CD4-positive, alpha-beta T cell (primary cell): ENCODE measurements around the gene GABARAPL2. TPM values are rescaled to one million over a fixed set of nuclear protein-coding genes. Genes with fewer than 3 reads are reported as not detected.
"Not testable (repeated sequence)": the region's sequence is repeated elsewhere in the genome, so short reads cannot be mapped to it uniquely, and the experiment has no call there.

Experiments
- ATAC-seq: fragments of 200-7000 bp; cut with Tn5 transposase; one replicate; pipeline ENCODE4 v1.10.0; 2022; ENCODE audit warnings: mild to moderate bottlenecking; ENCODE audit not compliant: poor library complexity
- CTCF ChIA-PET: fragments of 350-600 bp; sonication (Branson Sonifier 250); formaldehyde crosslinking; loops from one replicate; lab custom pipeline; 2021; ENCODE audit warnings: antibody characterized with exemption, inconsistent platforms; lab: Charles Lee
- POLR2A ChIA-PET: fragments of 350-600 bp; sonication (Branson Sonifier 250); formaldehyde crosslinking; loops from one replicate; lab custom pipeline; 2021; ENCODE audit warnings: antibody characterized with exemption, inconsistent platforms; lab: Charles Lee
- DNase-seq, 14 experiments: peaks; one replicate each; pipeline ENCODE4 v3.0.0-alpha.2; 2013 to 2020; ENCODE audit warnings: mixed read lengths in 2 of 14
- H3K27ac ChIP-seq, 2 donors: one replicate each; pipeline versions ENCODE4 v1.5.1 to v1.7.0; 2013; ENCODE audit warnings: low read length in 2 of 2, low read depth in 1 of 2, mild to moderate bottlenecking in 1 of 2
- H3K27me3 ChIP-seq, 2 experiments: 1 replicate in 1 of 2; 2 replicates in 1 of 2; pipeline versions ENCODE4 v1.6.1 to v1.7.0; 2013; ENCODE audit warnings: low read length in 2 of 2, control low read depth in 1 of 2, mild to moderate bottlenecking in 1 of 2, moderate library complexity in 1 of 2; ENCODE audit not compliant: insufficient read depth in 2 of 2, control insufficient read depth in 1 of 2
- H3K36me3 ChIP-seq: one replicate; pipeline ENCODE4 v1.6.1; 2013; ENCODE audit warnings: low read length, control low read depth; ENCODE audit not compliant: insufficient read depth
- H3K4me1 ChIP-seq: one replicate; pipeline ENCODE4 v1.6.1; 2013; ENCODE audit warnings: low read length, control low read depth; ENCODE audit not compliant: insufficient read depth
- H3K4me3 ChIP-seq: one replicate; pipeline ENCODE4 v1.5.1; 2013; ENCODE audit warnings: mild to moderate bottlenecking, low read length, moderate library complexity
- H3K9me3 ChIP-seq, 2 experiments: 1 replicate in 1 of 2; 2 replicates in 1 of 2; pipeline versions ENCODE4 v1.6.1 to v1.7.0; 2013; ENCODE audit warnings: low read length in 2 of 2, mild to moderate bottlenecking in 2 of 2, control low read depth in 1 of 2, moderate library complexity in 1 of 2; ENCODE audit not compliant: control insufficient read depth in 1 of 2, insufficient read depth in 1 of 2
- H3K27ac Mint-ChIP-seq: one replicate; pipeline ENCODE4 v1.8.0; 2020; ENCODE audit warnings: mixed read lengths
- H3K27me3 Mint-ChIP-seq: one replicate; pipeline ENCODE4 v1.8.0; 2021; ENCODE audit warnings: mixed read lengths
- H3K36me3 Mint-ChIP-seq: one replicate; pipeline ENCODE4 v1.8.0; 2021; ENCODE audit warnings: low read depth, mixed read lengths
- H3K4me1 Mint-ChIP-seq: one replicate; pipeline ENCODE4 v1.8.0; 2021; ENCODE audit warnings: low read depth, mixed read lengths
- H3K4me3 Mint-ChIP-seq: one replicate; pipeline ENCODE4 v1.8.0; 2020; ENCODE audit warnings: mild to moderate bottlenecking, mixed read lengths
- H3K9me3 Mint-ChIP-seq: one replicate; pipeline ENCODE4 v1.8.0; 2020; ENCODE audit warnings: mixed read lengths
- intact Hi-C, 2 experiments: fragments of 100-400 bp; cut with DNase I in 1 of 2; cut with micrococcal nuclease in 1 of 2; formaldehyde crosslinking; loops; one replicate each; pipeline versions ENCODE4 v1.15.1 to v1.9.0; 2023 to 2025; cut with DNase I, micrococcal nuclease
- total RNA-seq, 174 experiments: library from RNA in 2 of 174; stranded (reverse) in 2 of 174; gene quantifications; one replicate each; pipeline ENCODE4 v1.2.3 and lab custom pipeline; 2021 to 2026
- TF ChIP-seq, protein P1 (sequence below): fragments of 200-600 bp; IDR thresholded peaks from one replicate; pipeline ENCODE4 v1.8.0; 2022; ENCODE audit warnings: antibody characterized with exemption, mild to moderate bottlenecking

GABARAPL2 gene
- total RNA-seq, 2 experiments from 2014 or later, result 44.6 to 48.3 TPM

- Mint-ChIP-seq H3K36me3 (no peaks in the 10 kb centered on the region), H3K27ac (no peak overlapping the region), H3K9me3 (no peaks in the 10 kb centered on the region), H3K4me1 (no peaks in the 10 kb centered on the region), H3K4me3 (no peak overlapping the region), H3K27me3 (no peaks in the 10 kb centered on the region)
- intact Hi-C loops, result no loop called here
- no peaks in the 10 kb centered on the region for H3K4me1 ChIP-seq
- ATAC-seq (no peak), DNase-seq (no peak)
- CTCF ChIA-PET, result no interaction called here
- H3K9me3 ChIP-seq, result no peaks in the 10 kb centered on the region
- no peak overlapping the region for H3K27ac ChIP-seq
- H3K36me3 ChIP-seq, result no peaks in the 10 kb centered on the region
- H3K4me3 ChIP-seq, result no peak overlapping the region
- TF ChIP-seq, protein P1, sequence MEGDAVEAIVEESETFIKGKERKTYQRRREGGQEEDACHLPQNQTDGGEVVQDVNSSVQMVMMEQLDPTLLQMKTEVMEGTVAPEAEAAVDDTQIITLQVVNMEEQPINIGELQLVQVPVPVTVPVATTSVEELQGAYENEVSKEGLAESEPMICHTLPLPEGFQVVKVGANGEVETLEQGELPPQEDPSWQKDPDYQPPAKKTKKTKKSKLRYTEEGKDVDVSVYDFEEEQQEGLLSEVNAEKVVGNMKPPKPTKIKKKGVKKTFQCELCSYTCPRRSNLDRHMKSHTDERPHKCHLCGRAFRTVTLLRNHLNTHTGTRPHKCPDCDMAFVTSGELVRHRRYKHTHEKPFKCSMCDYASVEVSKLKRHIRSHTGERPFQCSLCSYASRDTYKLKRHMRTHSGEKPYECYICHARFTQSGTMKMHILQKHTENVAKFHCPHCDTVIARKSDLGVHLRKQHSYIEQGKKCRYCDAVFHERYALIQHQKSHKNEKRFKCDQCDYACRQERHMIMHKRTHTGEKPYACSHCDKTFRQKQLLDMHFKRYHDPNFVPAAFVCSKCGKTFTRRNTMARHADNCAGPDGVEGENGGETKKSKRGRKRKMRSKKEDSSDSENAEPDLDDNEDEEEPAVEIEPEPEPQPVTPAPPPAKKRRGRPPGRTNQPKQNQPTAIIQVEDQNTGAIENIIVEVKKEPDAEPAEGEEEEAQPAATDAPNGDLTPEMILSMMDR, result no peak
- no peaks in the 10 kb centered on the region for H3K27me3 ChIP-seq
- POLR2A ChIA-PET, result no interaction called here
Measured at GRCh38 chr16:75541236-75541635, 24.9 kb upstream of the GABARAPL2 start.

DNA sequence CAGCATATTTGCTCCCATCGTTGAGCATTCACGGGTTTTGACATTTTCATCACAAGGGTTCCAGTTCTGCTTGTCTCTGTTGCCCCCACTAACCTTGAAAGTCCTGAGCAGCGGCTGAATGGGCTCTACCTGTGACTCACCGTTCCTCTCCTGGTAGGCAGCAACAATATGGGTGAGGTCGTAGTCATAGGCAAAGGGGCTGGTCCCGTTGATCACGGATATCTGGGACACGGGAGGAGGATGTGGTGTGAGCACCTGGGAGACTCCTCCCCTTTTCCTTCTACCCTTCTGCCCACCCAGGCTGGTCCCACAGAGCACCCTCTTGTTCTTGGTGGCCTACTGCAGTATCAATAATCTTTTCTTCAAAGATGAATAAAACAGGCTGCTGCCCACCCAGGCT lies 23.7 kb upstream of the GABARAPL2 start:
- H3K9me3 Mint-ChIP-seq, H3K4me1 ChIP-seq, H3K27ac Mint-ChIP-seq, H3K36me3 ChIP-seq, POLR2A ChIA-PET, H3K4me1 Mint-ChIP-seq, DNase-seq, H3K27ac ChIP-seq, intact Hi-C loops, H3K36me3 Mint-ChIP-seq, H3K4me3 Mint-ChIP-seq, CTCF ChIA-PET, H3K27me3 Mint-ChIP-seq, H3K9me3 ChIP-seq, H3K27me3 ChIP-seq, H3K4me3 ChIP-seq, ATAC-seq: not testable (repeated sequence)

DNA sequence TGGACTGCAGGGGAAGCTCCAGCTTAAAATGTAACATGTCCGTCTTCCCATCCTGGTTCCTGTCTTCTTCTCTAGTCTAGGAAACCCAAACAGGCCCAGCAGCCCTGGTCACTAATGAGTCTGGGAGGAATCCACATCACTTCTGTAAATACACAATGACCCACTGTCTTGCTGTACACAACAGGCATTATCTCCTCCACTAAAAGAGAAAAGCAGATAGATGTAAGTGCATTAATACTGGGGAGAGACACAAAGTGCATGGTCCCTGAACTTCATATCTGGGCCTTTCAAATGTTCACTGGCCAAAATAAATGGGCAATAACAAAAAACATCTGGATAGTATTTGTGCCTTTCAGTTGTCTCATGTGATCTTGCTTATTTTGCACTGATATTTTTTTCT lies 20.3 kb upstream of the GABARAPL2 start:
- intact Hi-C loops, H3K4me3 ChIP-seq, H3K27ac Mint-ChIP-seq, H3K9me3 ChIP-seq, H3K4me3 Mint-ChIP-seq, CTCF ChIA-PET, H3K27ac ChIP-seq, DNase-seq, H3K4me1 Mint-ChIP-seq, H3K4me1 ChIP-seq, ATAC-seq, H3K27me3 ChIP-seq, H3K9me3 Mint-ChIP-seq, H3K36me3 Mint-ChIP-seq, H3K36me3 ChIP-seq, H3K27me3 Mint-ChIP-seq: not testable (repeated sequence)
- POLR2A ChIA-PET, result interaction anchor here (0.6 kb wide), 1 partner anchor 342 kb away, joined by 3 read pairs; no protein-coding TSS in a partner anchor

DNA sequence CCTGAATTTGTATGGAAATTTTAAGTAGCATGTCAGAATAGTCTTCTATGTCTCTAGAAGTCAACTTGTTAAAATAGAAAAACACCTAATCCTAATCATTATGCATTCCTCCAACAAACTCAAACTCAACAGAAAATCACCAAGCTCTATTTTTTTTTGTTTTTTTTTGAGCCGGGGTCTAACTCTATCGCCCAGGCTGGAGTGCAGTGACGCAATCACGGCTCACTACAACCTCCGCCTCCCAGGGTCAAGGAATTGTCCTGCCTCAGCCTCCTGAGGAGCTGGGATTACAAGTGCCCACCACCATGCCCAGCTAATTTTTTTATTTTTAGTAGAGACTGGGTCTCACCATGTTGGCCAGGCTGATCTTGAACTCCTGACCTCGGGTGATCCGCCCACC lies 19.9 kb upstream of the GABARAPL2 start:
- Histone ChIP-seq H3K36me3 (no peaks in the 10 kb centered on the region), H3K27me3 (no peaks in the 10 kb centered on the region), H3K27ac (no peak overlapping the region), H3K4me1 (peaks cover 6% of the 10 kb centered on the region), H3K9me3 (no peaks in the 10 kb centered on the region), H3K4me3 (no peak overlapping the region)
- TF ChIP-seq, protein P1, result no peak
- H3K4me3 Mint-ChIP-seq, result no peak overlapping the region
- no peaks in the 10 kb centered on the region for H3K36me3 Mint-ChIP-seq
- DNase-seq, result no peak
- no peak for ATAC-seq
- intact Hi-C loops, result no loop called here
- no peaks in the 10 kb centered on the region for H3K9me3 Mint-ChIP-seq
- no peaks in the 10 kb centered on the region for H3K27me3 Mint-ChIP-seq
- H3K4me1 Mint-ChIP-seq, result no peaks in the 10 kb centered on the region
- ChIA-PET POLR2A (interaction anchor here (0.6 kb wide), 1 partner anchor 342 kb away, joined by 3 read pairs; no protein-coding TSS in a partner anchor), CTCF (no interaction called here)
- H3K27ac Mint-ChIP-seq, result no peak overlapping the region

DNA sequence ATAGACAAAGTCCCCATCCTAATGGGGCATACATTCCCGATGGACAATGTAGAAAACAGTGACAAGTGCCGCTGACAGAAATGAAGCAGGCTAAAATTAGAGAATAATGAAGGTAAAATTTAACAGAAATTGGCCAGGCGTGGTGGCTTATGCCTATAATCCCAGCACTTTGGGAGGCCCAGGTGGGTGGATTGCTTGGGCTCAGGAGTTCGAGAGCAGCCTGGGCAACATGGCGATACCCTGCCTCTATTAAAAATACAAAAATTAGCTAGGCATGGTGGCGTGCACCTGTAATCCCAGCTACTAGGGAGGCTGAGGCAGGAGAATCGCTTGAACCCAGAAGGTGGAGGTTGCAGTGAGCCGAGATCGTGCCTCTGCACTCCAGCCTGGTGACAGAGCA lies 17.7 kb upstream of the GABARAPL2 start:
- H3K27ac Mint-ChIP-seq, DNase-seq, intact Hi-C loops, H3K27me3 Mint-ChIP-seq, H3K27ac ChIP-seq, H3K36me3 ChIP-seq, H3K27me3 ChIP-seq, H3K36me3 Mint-ChIP-seq, H3K4me1 ChIP-seq, H3K9me3 Mint-ChIP-seq, ATAC-seq, H3K4me3 ChIP-seq, H3K4me3 Mint-ChIP-seq, H3K9me3 ChIP-seq, H3K4me1 Mint-ChIP-seq: not testable (repeated sequence)
- POLR2A ChIA-PET, result interaction anchor here (0.6 kb wide), 1 partner anchor 18 kb away, joined by 3 read pairs; no protein-coding TSS in a partner anchor
- CTCF ChIA-PET, result interaction anchor here (3.4 kb wide), 1 partner anchor 31 kb away, joined by 18 read pairs; no protein-coding TSS in a partner anchor
